ENCODE data around the gene PPA2. TPM values are rescaled to one million over a fixed set of nuclear protein-coding genes. Genes with fewer than 3 reads are reported as not detected.

Gene PPA2
- total RNA-seq, 1 donor from 2014 or later, result 83.7 TPM

DNA sequence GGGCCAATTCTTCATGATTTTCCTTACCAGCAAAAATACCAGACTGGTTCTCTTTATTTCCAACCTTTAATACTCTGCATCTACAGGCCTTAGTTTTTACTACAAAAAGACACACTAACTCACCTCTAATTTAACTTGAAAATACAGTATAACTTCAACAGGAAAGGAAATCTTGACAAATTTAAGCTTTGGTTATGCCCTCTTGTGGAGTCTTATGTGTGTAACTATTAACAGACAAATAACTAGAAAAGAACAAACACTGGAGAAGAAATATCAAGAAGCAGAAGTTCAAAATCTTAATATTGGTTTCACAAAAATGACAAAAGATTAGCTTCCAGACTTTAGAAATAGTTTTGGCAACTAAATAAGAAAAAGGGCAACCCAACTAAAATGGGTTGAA, 33.0 kb downstream of the PPA2 start:
- no peaks in the 10 kb centered on the region for H3K27me3 ChIP-seq (ENCODE audit: low read depth)
- no peak overlapping the region for H3K27ac ChIP-seq (replicated peaks)
- no peak overlapping the region for H3K4me3 ChIP-seq
- peaks cover 4% of the 10 kb centered on the region for H3K4me1 ChIP-seq
- no peak for DNase-seq
- peaks cover 81% of the 10 kb centered on the region for H3K36me3 ChIP-seq
- TF ChIP-seq, protein P1, sequence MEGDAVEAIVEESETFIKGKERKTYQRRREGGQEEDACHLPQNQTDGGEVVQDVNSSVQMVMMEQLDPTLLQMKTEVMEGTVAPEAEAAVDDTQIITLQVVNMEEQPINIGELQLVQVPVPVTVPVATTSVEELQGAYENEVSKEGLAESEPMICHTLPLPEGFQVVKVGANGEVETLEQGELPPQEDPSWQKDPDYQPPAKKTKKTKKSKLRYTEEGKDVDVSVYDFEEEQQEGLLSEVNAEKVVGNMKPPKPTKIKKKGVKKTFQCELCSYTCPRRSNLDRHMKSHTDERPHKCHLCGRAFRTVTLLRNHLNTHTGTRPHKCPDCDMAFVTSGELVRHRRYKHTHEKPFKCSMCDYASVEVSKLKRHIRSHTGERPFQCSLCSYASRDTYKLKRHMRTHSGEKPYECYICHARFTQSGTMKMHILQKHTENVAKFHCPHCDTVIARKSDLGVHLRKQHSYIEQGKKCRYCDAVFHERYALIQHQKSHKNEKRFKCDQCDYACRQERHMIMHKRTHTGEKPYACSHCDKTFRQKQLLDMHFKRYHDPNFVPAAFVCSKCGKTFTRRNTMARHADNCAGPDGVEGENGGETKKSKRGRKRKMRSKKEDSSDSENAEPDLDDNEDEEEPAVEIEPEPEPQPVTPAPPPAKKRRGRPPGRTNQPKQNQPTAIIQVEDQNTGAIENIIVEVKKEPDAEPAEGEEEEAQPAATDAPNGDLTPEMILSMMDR (IDR thresholded peaks at IDR 0.05; ENCODE audit: borderline replicate concordance), result no peak
- H3K9me3 ChIP-seq (replicated peaks), result peaks cover 11% of the 10 kb centered on the region
- intact Hi-C loops (cut with micrococcal nuclease), result no loop called here

DNA sequence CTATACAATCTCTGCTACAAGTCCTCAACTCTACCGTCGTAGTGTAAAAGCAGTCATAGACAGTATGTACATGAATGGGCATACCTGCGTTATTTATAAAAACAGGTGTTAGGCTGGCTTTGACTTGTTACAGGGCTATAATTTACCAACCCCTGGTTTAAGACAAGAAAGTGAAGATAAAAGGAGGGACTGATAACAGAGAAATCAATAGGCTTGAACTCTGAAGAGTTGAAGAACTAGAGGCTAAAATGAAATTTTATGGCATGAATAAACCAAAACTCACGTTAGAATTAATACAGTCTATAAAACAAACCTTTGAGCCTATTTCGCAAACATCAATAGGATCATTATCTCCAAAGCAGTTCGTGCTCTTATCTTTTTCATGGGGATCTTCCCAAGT, 36.2 kb downstream of the PPA2 start:
- Histone ChIP-seq H3K27ac (replicated peaks) (no peak overlapping the region), H3K9me3 (replicated peaks) (peaks cover 16% of the 10 kb centered on the region), H3K36me3 (peaks cover 87% of the 10 kb centered on the region), H3K4me1 (peaks cover 4% of the 10 kb centered on the region), H3K27me3 (ENCODE audit: low read depth) (no peaks in the 10 kb centered on the region), H3K4me3 (no peak overlapping the region)
- intact Hi-C loops (cut with micrococcal nuclease), result no loop called here
- DNase-seq, result no peak
- TF ChIP-seq, protein P1 (IDR thresholded peaks at IDR 0.05; ENCODE audit: borderline replicate concordance), result no peak

DNA sequence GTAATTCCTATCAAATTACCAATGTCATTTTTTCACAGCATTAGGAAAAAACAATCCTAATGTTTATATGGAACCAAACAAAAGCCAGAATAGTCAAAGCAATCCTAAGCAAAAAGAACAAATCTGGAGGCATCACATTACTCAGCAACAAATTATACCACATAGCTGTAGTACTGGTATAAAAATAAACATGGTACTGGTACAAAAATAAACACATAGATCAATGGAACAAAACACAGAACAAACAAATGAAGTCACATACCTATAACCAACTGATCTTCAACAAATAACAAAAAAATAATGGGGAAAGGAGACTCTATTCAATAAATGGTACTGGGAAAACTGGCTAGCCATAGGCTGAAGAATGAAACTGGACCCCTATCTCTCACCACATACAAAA, 37.4 kb downstream of the PPA2 start:
- peaks cover 87% of the 10 kb centered on the region for H3K36me3 ChIP-seq
- TF ChIP-seq, protein P1 (IDR thresholded peaks at IDR 0.05; ENCODE audit: borderline replicate concordance), result no peak
- intact Hi-C loops (cut with micrococcal nuclease), result no loop called here

GRCh38 chr4:105434940-105435339, 38.9 kb downstream of the PPA2 start:
- Histone ChIP-seq H3K9me3 (replicated peaks) (peaks cover 10% of the 10 kb centered on the region), H3K4me3 (no peak overlapping the region), H3K36me3 (peaks cover 85% of the 10 kb centered on the region), H3K27me3 (ENCODE audit: low read depth) (no peaks in the 10 kb centered on the region), H3K27ac (replicated peaks) (no peak overlapping the region), H3K4me1 (peaks cover 4% of the 10 kb centered on the region)
- intact Hi-C loops (cut with micrococcal nuclease), result no loop called here
- DNase-seq, result no peak
- TF ChIP-seq, protein P1 (IDR thresholded peaks at IDR 0.05; ENCODE audit: borderline replicate concordance), result no peak

More for the DNA sequence above, 37.4 kb downstream of the PPA2 start:
- peaks cover 13% of the 10 kb centered on the region for H3K9me3 ChIP-seq (replicated peaks)
- H3K27me3 ChIP-seq (ENCODE audit: low read depth), result no peaks in the 10 kb centered on the region
- peaks cover 4% of the 10 kb centered on the region for H3K4me1 ChIP-seq
- H3K27ac ChIP-seq (replicated peaks), result no peak overlapping the region
- DNase-seq, result no peak
- no peak overlapping the region for H3K4me3 ChIP-seq

GRCh38 chr4:105433421-105433820, 40.4 kb downstream of the PPA2 start:
- TF ChIP-seq, protein P1 (IDR thresholded peaks at IDR 0.05; ENCODE audit: borderline replicate concordance), result no peak
- H3K27ac ChIP-seq (replicated peaks), result no peak overlapping the region
- DNase-seq, result no peak
- peaks cover 4% of the 10 kb centered on the region for H3K4me1 ChIP-seq
- H3K27me3 ChIP-seq (ENCODE audit: low read depth), result no peaks in the 10 kb centered on the region
- H3K9me3 ChIP-seq (replicated peaks), result peaks cover 10% of the 10 kb centered on the region
- H3K36me3 ChIP-seq, result peaks cover 91% of the 10 kb centered on the region
- no peak overlapping the region for H3K4me3 ChIP-seq
- intact Hi-C loops (cut with micrococcal nuclease), result no loop called here

GRCh38 chr4:105432438-105432837, 41.4 kb downstream of the PPA2 start:
- peaks cover 90% of the 10 kb centered on the region for H3K36me3 ChIP-seq
- no peak overlapping the region for H3K4me3 ChIP-seq
- TF ChIP-seq, protein P1 (IDR thresholded peaks at IDR 0.05; ENCODE audit: borderline replicate concordance), result no peak
- H3K9me3 ChIP-seq (replicated peaks), result peaks cover 10% of the 10 kb centered on the region
- no peak overlapping the region for H3K27ac ChIP-seq (replicated peaks)
- no peaks in the 10 kb centered on the region for H3K27me3 ChIP-seq (ENCODE audit: low read depth)
- DNase-seq, result no peak
- H3K4me1 ChIP-seq, result peaks cover 4% of the 10 kb centered on the region
- intact Hi-C loops (cut with micrococcal nuclease), result no loop called here
